SIG-M5 treated with dmso at 0.1 percent for 504 hours (cell line): ENCODE data around the gene MREG.
A peak's percentile ranks its signal among the peaks of the same experiment; 100 is the strongest.
"Not testable (repeated sequence)": the region's sequence is repeated elsewhere in the genome, so short reads cannot be mapped to it uniquely, and the experiment has no call there.

Source experiments
- DNase-seq: peaks from one replicate; lab custom pipeline; 2025; ENCODE audit not compliant: unreplicated experiment; lab: John Stamatoyannopoulos, UW

The MREG gene

DNA sequence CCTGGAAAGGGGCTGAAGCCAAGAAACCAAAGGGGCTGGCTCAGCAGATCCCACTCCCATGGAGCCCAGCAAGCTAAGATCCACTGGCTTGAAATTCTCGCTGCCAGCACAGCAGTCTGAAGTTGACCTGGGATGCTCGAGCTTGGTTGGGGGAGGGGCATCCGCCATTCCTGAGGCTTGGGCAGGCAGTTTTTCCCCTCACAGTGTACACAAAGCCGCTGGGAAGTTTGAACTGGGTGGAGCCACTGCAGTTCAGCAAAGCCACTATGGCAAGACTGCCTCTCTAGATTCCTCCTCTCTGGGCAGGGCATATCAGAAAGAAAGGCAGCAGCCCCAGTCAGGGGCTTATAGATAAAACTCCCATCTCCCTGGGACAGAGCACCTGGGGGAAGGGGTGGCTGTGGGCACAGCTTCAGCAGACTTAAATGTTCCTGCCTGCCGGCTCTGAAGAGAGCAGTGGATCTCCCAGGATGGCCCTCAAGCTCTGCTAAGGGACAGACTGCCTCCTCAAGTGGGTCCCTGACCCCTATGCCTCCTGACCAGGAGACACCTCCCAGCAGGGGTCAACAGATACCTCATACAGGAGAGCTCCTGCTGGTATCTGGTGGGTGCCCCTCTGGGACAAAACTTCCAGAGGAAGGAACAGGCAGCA lies 24.7 kb downstream of the MREG start:
- peak; percentile 15 for DNase-seq

DNA sequence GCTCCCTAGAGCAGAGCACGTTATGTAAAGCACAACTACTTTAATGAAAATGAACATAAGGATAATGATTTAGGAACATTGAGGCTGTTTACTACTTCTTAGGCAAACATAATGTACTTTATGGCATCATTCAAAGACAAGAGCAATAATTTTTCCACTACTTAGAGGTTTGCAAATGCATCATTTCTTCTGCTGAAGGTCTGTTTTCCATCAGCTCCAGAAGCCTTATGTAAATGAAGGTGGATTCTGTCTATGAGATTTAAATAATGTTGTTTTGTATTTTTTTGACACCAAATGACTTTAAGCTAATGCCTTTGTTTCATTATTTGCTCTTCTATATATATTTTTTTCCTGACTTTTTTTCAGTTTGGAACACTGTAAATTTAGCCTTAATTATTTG lies 28.1 kb downstream of the MREG start:
- DNase-seq, result no peak

GRCh38 chr2:215984661-215985060 lies 28.7 kb downstream of the MREG start:
- no peak for DNase-seq

DNA sequence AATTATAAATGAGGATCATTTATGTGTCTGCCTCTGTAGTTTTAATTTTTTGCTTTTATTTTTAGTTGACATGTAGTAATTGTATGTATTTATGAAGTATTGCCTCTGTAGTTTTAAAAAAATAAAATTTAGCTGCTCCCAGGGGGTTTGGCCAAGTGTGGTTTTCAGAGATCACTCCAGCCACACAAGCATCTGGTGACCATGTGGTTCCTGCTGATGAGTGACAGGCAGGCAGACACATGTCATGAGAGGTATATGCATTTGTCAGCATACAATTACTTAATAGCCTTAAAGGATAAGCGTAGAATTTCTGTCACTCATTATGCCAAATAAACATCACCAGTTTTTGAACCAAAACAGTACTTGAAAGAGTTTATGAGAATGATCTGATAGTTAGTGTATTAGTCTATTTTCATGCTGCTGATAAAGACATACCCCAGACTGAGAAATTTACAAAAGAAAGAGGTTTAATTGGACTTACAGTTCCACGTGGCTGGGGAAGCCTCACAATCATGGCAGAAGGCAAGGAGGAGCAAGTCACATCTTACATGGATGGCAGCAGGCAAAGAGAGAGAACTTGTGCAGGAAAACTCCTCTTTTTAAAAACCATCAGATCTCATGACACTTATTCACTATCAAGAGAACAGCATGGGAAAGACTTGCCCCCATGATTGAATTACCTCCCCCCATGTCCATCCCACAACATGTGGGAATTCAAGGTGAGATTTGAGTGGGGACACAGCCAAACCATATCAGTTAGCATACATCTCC lies 29.6 kb downstream of the MREG start:
- no peak for DNase-seq

DNA sequence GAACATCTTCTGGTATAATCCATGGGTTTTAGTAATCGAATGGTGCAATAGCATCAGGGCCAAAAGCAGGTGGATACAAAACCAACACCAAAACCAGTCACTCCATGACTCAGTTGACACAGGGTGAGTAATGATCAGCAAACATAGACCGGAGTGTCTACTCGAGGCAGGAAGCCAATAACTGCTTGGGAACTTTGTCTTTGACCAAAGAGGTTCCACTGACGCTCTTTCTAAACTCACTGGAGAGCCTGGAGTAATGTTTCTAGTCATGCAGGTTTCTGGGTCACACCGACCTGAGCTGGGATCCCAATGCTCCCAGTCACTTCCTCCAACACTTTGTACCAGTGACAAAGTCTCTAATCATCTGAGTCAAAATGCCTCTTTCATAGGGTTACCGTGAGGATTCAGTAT lies 30.9 kb downstream of the MREG start:
- peak; percentile 78 for DNase-seq

- no peak for DNase-seq
These were observed 32.2 kb downstream of the MREG start for GRCh38 chr2:215981115-215981514.

DNA sequence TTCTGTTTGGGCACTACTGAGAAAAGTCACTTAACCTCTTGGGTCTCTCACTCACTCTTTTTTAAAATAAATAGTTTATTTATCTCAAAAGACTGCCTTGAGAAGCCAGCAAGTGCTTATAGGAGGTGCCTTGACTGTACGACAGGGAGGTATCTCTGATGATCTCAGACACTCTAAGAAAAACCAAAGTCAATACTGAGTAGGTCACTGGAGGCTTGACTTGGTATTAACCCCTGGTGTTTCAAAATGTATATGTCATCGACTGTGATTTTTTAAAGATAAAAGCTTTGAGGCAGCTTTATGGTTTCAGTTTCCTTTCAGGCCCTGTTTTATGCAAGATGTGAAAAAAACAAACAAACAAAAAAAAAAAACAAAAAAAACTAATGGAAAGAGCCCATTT lies 33.7 kb downstream of the MREG start:
- no peak for DNase-seq

DNA sequence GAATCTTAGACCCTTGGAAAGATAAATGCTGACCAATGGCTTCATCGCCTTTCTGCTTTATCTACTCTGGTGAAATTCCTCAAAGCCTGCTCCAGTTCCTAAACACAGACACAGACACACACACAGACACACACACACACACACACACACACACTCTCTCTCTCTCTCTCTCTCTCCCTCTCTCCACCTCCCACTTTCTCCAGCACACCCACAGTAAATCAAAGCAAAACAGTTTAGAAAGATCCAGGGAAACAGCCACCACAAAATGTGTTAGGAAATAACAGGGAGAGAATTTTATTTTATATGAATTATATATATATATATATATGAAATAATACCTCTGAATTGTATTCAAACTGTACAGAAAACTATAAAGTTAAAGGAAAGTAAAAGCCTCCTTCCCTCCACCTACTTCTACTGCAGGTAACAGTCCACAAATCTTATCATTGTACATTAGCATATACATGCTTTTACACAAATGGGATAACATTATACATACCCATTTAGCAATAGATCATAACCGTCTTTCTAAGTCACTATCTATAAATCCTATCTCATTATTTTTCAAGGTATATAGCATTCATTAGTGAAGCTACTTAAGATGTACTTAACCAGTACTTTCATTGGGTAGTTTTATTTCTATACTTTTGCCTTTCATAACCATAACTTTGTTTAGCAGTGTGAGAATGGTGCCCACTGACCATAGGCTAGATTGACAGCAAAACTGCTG lies 38.5 kb downstream of the MREG start:
- no peak for DNase-seq

DNA sequence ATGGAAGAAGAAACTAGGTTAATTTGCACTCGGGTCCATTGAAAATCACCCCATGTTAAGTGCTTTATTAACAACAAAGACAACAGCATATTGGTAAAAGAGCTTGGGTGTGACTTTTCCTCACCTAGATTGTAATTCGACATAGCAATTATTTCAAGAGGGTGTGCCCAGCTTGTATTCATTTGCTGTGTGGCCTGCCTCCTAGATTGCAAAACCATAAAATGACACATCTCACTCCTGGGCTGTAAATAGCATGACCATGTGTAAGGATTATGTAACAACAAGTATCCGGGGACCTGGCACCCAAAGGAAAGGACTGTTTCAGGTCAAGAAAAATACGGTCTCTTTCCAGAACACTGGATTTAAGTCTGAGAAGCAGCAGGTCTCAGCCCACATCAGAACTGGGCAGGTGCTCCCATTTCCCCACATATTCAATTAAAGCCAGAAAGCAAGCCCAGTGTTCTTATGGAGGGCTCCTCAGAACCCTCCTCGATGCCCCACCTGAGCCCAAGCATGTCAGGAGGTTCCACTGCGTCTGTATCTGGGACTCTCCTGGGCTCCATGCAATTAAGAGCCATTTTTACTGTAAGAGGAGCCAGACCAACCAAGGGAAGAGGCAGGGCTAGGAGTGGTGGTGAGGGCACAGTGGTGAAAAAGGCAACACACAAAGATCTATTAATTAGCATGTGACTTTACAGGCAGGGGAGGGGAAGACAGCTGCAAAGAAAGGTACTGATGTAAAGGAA lies 39.2 kb downstream of the MREG start:
- peak; percentile 90 for DNase-seq

GRCh38 chr2:215973145-215973792 lies 40.1 kb downstream of the MREG start:
- no peak for DNase-seq

GRCh38 chr2:215971671-215972070 lies 41.7 kb downstream of the MREG start:
- DNase-seq, result no peak

DNA sequence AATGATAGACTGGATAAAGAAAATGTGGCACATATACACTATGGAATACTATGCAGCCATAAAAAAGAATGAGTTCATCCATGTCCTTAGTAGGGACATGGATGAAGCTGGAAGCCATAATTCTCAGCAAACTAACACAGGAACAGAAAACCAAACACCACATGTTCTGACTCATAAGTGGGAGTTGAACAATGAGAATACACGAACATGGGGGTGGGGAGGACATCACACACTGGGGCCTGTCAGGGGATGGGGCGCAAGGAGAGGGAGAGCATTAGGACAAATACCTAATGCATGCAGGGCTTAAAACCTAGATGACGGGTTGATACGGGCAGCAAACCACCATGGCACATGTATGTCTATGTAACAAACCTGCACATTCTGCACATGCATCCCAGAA lies 42.5 kb downstream of the MREG start:
- DNase-seq, result not testable (repeated sequence)

- DNase-seq, result no peak
These were observed 42.9 kb downstream of the MREG start for GRCh38 chr2:215970425-215970824.

GRCh38 chr2:215969131-215969841 lies 44.1 kb downstream of the MREG start:
- no peak for DNase-seq

- no peak for DNase-seq
These were observed 44.9 kb downstream of the MREG start for GRCh38 chr2:215968499-215968898.

- DNase-seq, result no peak
These were observed 45.6 kb downstream of the MREG start for GRCh38 chr2:215967590-215968378.

DNA sequence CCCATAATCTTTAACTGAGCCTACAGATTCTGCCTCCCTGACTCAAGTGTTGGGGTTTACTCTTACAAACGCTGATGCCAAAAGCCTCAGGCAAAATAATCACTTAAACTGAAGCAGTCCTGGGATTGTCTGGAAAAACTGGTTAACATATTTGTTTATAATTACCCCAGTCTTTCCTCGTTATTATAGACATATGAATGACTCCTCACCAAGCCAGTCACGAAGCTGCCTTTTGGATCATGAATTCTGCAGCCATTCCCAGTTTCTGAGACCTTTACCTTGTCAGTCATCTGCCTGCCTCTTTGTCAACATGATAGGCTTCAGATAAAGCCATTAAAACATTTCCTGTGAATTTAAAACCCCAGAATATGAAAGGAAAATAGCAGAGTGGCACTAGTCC lies 46.4 kb downstream of the MREG start:
- DNase-seq, result peak; percentile 62

DNA sequence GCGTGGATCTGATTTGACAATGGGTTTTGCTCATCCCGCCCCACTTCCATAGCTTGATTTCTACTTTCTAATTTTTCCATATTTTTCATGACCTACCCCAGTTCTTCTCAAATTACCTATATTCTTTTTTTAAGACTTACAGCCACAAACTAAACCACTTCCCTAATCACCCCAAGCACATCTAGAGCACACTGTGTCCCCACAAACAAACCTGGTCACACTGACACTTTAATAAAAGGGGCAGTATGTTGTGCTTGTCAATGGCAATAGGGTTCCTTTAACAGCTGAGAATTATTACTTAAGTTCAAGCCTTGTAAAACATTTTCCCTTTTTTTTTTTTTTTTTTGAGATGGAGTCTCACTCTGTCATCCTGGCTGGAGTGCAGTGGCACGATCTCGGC lies 47.1 kb downstream of the MREG start:
- no peak for DNase-seq

GRCh38 chr2:215965532-215966165 lies 47.7 kb downstream of the MREG start:
- no peak for DNase-seq
